ENCODE data around the gene KCTD6.

- TF ChIP-seq POLR2A (IDR thresholded peaks at IDR 0.05): no peak
- TF ChIP-seq CTCF (IDR thresholded peaks at IDR 0.05): no peak
Observed at GRCh38 chr3:58469096-58469495, 22.8 kb upstream of the KCTD6 start.
